GM21717 (cell line): ENCODE measurements around the gene FAM210A.

Source experiments
- ATAC-seq: cut with Tn5 transposase; IDR thresholded peaks from one replicate; pipeline ENCODE4 v1.9.1; 2021; ENCODE audit warnings: mild to moderate bottlenecking, moderate library complexity; ENCODE audit not compliant: unreplicated experiment

Gene FAM210A

GRCh38 chr18:13624563-13625237 is 101.7 kb downstream of the FAM210A start:
- no peak for ATAC-seq

- no peak for ATAC-seq
Observed at GRCh38 chr18:13623871-13624270, 102.5 kb downstream of the FAM210A start.

- ATAC-seq = no peak
Observed at GRCh38 chr18:13623348-13623747, 103.0 kb downstream of the FAM210A start.

- no peak for ATAC-seq
Observed at GRCh38 chr18:13622751-13623150, 103.6 kb downstream of the FAM210A start.

GRCh38 chr18:13621886-13622619 is 104.3 kb downstream of the FAM210A start:
- no peak for ATAC-seq

- no peak for ATAC-seq
Observed at GRCh38 chr18:13621446-13621849, 104.9 kb downstream of the FAM210A start.

- ATAC-seq = no peak
Observed at GRCh38 chr18:13620818-13621445, 105.4 kb downstream of the FAM210A start.

- ATAC-seq = no peak
Observed at GRCh38 chr18:13620206-13620672, 106.1 kb downstream of the FAM210A start.

GRCh38 chr18:13619505-13620205 is 106.7 kb downstream of the FAM210A start:
- ATAC-seq = no peak

- no peak for ATAC-seq
Observed at GRCh38 chr18:13618760-13619438, 107.5 kb downstream of the FAM210A start.

- no peak for ATAC-seq
Observed at GRCh38 chr18:13617826-13618515, 108.4 kb downstream of the FAM210A start.

GRCh38 chr18:13616525-13617035 is 109.8 kb downstream of the FAM210A start:
- no peak for ATAC-seq

GRCh38 chr18:13616041-13616440 is 110.3 kb downstream of the FAM210A start:
- no peak for ATAC-seq

- ATAC-seq = no peak
Observed at GRCh38 chr18:13615432-13615861, 110.9 kb downstream of the FAM210A start.

GRCh38 chr18:13614641-13615288 is 111.6 kb downstream of the FAM210A start:
- no peak for ATAC-seq

- ATAC-seq = no peak
Observed at GRCh38 chr18:13613591-13614501, 112.5 kb downstream of the FAM210A start.
